DMS153 treated with DMSO at 0.1 percent for 48 hours (cell line): Measurements from ENCODE around the gene KIAA0040.

ENCODE experiments used
- DNase-seq: peaks from one replicate; lab custom pipeline; 2025; ENCODE audit not compliant: unreplicated experiment; lab: John Stamatoyannopoulos, UW

The KIAA0040 gene

DNA sequence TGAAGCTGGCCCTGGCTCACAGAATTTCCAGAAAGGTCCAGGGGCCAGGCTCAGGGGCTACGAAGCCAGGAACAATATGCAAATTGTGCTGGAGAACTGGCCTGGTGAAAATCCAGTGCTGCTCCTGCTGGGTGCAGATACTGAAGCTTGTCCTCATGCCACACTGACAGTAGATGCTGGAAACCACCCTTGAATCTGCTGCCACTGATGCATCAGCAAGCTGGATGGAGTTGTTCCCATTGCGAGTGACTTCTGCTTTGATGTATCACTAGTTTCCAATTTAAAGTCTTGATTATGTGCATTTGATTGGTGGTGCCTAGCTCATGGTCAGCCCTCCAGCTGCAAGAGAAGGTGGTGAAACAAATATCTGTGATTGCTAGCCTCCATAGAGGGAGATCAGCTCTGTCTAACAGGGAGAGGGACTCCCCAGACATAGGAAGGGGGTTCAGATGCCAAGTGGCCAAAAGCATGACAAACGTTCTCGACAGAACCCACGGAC is 11.0 kb upstream of the KIAA0040 start:
- no peak for DNase-seq

DNA sequence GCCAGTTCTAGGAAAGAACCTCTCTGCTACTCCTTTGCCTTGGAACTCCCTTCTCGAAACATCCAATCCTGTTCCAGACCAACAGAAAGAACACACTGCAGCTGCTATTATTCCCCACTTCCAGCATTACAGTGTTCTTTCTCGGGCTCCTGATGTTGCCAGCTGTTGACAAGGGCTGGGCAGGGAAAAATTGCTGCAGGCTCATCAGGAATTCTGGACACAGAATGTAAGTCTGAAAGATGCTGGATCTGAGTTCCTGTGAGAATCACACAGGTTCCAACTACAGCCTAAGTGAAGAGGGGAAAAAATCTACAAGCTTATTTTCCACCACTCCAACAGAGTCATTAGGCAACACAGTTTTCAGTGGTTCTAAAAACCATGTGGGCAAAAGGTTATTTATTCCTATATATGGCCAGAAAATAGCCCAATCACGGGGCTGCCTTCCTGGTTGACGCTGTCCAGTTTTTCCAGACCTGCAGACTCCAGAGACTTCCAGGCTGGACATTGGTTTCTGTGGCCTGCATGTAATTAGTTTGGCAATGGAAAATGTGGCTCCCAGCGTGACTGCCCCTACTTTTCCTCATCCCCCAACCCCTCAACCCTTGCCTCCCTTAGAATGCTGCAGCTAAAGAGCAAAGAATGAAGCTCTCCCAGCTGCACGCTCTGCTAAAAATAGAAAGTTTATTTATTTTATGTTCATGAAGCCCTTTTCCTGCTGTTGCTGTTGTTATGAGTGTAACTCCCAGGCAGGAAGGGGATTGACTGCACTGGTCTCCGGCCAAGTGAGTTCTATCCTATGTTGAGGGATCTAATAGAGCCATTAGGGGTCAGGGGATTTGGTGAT is 8.3 kb upstream of the KIAA0040 start:
- DNase-seq = peak; percentile 66

DNA sequence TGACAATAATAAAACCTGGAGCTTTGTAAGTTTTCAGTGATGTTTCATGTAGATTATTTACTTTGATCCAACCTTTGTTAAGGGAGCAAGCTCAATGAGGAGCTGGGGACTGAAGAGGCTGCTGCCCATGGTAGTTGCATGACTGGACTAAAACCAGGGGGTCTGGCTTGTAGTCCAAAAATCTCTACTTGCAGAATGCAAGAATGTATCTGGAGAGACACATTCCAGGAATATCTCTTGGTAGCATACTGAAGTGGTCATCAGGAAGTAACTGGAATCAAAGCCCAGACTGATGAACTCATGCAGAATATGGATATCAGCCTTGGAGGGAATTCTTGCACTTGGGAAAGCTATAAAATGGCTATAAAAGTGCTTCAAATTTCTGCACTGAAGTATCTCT is 5.8 kb upstream of the KIAA0040 start:
- DNase-seq = no peak

DNA sequence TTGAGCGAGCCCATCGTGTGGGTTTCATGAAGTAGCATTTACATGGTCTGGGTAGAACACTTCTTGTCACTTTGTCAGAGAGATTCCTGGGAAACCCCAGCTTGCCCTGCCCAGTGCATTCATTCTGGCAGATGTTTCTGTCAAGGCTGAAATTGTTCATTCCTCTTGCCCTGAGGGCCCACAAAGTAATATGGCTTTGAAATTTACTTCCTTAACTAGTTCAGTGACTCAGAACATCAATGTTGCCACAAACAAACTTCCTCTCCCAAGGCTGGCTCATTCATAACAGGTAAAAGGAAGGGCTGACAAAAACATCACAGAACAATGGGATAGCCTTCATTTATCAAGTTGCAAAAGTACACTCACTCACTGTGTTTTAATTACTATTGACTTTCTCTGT is 5.0 kb upstream of the KIAA0040 start:
- no peak for DNase-seq

DNA sequence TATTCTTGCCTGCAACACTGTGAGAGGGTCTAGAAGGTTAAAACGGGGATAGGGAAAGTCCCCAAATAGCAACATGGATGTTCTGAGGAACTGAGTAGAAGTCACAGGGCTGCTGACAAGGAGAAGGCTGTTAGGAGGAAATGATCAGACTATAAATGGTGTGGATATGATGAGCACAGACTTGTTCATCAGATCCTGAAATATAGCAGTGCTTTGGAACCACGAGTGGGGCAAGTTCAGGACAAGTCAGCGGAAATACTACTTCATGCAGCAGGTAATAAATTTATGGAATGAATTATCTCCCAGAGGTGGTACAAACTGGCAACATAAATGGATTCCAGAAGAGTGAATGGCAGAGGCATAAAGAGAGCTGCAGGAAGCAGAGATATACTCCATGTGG is 3.2 kb upstream of the KIAA0040 start:
- no peak for DNase-seq

DNA sequence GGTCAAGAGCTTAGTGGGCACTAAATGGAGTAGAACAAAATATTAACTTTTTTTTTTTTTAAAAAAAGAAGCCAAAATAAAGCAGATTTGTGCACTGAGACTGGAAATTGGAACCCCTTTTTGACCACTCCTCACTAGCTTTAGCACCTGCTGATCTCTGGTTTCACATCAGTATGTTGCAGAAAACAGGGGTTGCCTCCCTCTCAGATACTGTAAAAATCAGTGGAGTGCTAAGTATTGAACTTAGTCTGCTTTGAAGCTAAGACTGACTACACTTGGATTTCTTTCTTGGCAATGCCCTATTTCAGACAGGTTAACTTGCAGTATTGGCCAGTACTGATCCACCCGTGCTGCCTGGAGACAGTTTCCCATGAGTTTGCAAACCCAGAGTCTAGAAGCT is 2.7 kb upstream of the KIAA0040 start:
- no peak for DNase-seq

DNA sequence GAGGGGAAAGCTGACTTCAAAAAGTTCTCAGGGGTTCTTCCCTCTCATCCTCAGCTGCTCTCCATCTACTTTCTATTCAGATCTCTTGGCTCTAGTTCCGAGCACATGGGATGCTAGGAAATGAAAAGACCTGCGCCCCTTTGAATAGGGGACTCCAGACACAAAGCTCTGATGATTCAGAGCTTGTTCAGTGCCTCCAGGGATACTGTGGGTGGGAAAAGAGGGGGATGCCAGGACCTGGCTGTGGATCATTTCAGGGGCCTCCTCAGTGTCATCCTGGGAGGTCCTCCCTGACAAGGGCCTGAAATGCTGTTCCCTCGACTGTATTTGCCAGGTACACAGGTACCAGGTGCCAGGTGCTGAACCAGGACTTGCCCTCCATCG is 943 bp upstream of the KIAA0040 start:
- no peak for DNase-seq

DNA sequence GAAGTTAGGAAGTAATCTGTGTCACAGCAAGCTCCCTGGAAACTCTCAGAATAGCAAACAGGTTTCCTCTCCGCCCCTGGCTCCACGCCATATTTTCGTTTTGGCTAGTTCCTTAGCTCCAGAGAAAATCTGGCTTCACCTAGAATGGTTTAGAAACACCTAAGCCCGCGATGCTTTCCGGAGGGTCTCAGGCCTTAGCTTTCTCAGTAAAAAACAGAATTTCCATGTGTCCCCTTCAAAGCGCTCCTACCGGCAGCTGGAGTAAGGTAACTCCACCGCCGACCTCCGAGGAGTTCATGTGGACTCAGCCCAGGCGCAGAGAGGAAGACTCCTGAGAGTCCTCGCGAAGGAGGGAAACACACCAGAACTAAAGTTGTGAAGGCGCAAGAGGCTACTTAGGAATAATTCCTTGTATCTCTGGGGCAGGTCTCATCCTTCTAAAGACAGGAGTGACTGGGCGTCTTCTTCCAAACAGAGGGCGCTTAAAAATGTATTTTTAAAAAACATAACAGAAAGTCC is 406 bp downstream of the KIAA0040 start:
- peak; percentile 69 for DNase-seq

DNA sequence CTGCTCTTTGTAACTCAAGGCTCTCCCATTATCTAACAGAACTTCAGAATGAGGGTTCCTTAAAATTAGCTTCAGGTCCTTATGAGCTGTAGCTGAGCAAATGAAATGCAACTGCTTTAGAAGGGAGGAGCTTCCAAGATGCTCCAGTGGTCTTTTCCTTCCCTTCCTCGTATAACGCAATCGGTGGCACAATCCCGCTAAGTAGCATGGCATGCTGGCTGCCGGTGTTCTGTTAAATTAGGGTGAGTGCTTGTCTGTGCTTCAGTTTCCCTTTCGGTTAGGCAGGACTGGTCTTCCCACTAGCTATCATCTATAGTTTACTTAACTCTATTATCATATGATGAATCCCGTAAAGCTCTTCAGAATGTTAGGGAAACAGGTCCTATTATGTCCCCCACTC is 917 bp downstream of the KIAA0040 start:
- DNase-seq = no peak

DNA sequence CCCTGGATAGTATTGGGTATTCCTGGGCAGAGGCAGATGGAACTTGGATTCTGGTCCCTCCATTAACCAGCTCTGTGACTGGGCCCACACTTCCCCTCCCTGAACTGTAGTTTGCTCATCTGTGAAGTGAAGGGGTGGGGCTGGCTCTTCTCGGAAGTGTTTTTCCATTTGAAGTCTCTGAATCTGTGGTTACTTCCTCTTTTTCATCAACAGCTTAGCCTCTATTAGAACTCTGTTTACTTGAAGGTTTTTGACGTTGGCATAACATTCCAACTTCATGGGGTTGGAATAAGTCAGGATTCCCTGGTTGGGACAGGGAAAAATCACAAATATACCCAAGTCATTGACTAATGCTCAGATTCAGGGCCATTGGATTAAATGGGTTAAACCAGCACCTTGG is 3.6 kb downstream of the KIAA0040 start:
- DNase-seq = no peak

DNA sequence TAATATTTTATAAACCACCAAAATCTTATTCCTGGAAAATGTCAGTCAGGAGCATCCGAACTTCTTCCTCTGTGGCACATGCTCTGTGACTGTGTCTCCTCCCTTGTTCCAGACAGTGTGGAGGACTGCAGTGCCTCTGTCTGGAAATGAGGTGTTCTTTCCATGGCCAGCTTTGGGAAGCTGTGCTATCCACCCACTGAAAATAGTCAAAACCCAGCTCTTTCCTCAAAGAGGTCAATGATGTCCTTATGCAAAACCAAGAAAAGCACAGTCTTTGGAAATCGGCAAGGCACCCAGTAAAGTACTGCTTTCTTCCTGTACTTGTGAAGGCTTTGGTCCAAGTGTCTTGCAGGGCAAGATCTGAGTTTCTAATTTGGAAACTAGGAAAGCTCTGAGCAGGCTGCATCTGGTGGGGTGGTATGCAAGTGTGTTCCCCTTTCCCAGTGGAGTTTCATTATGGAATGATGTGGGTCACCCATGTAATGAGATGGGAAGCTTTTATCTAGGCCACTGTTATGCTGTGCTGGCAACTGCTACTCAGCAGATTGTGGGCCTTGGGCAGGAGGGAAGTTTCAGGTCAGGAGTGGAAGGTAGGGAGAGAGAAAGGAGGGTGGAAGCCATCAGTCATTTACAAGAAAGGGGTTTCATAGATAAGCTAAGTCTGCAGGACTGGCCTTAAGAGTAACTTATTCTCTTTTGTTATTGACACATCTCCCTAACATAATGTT is 6.0 kb downstream of the KIAA0040 start:
- DNase-seq = no peak

DNA sequence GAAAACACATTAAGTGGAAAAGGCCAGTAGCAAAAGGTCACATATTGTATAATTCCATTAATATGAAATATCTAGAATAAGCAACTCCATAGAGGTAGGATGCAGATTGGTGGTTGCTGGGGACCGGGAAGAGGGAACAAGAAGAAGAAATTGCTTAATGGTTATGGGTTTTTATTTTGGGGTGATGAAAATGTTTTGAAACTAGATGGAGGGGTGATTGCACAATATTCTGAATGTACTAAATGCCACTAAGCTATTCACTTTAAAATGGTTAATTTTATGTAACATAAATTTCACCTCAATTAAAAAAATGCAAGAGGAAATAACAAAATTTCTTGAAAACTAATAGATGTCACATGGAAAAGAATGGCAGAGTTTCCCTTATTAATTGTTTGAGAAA is 6.7 kb downstream of the KIAA0040 start:
- DNase-seq = no peak

DNA sequence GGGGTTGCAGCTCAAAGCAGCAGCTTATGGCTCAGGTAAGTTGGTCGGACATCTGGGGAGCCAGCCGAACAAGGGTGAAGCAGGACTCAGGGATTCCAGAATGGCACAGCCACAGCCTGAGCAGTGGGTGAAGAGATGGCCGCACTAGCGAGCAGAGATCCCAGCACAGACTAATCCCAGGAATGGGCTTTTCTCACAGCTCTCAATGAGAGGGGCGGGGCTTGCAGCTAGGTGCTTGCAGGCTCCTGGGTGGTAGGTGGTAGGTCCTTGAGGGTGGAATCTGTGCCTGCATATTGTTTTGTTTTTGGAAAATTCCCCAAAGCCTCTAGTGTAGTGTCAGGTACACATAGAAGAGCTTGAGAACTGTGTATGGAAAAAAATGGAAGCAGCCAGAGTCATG is 9.0 kb downstream of the KIAA0040 start:
- DNase-seq = no peak

DNA sequence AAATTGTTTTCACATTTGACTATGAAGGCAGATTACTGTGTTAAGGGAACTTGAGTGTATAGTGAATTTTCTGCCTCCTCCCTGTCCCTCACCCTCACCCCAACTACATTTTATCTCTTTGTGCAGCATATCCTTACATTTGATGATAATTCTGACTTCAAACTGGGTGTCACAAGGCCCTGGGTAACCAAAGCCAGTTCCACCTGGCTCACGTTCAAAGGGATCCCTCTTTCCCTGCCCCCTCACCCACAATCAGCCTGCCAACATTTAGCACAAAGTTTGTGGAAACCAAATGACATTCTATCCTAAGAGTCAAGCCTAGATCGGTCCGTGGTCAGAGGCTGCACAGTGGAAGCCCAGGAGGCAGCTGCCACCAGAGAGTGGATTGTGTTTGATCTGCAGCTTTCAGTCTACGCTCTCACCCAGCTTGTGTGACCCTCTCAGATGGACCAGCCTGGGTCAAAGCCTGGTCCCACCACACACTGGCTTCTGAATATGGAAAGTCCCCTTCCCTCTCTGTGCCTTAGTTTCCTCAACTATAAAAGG is 10.3 kb downstream of the KIAA0040 start:
- DNase-seq = no peak

DNA sequence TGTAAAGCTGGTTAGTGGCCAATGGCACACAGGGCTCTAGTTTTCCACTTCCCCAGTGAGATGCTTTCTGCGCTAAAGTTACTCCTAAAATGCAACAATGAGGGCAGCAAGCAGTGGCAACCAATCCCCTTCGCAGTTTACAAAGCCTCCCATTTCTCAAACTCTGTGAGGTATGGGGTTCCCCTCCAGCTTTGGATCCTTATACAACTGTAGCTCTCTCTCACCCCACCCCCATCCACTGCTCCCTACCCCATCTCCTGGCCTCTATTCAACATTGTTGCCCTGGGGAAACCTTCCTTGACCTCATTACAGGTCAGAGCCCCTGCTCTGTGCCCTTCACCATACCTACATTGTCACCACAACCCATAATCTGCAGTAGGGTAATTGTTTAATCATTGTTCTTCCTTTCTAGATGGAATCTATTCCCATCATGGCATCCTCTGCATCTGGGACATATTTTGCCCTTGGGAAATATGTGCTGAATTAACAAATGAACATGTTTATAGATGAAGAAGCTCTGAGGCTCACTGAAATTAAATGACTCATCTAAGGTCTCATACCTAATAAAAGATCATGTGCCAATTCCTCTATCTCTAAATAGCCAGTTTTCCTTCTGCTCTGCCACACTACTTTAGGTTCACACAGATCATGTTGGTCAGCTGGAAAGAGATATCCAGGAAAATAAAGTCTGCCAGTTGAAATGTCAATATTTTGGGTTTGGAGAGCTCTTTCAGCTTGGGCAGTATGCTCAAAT is 12.6 kb downstream of the KIAA0040 start:
- no peak for DNase-seq

DNA sequence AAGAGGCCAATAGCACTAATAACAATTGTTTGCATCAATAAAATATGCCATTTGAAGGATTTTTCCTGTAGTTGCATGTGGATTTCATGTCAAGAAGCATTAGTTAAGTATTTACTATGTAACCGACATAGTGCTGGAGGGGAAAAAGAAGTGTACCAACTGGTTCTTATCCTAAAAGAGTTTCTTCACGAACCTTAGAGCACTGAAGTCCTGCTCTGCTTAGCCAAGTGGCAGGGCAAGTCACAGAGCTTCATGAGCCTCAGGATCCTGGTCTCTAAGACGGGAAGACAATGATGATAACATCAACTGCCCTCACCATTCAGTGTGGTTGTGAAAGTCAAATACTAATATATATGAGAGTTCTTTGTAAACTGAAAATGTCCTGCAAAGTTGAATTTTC is 14.1 kb downstream of the KIAA0040 start:
- no peak for DNase-seq

DNA sequence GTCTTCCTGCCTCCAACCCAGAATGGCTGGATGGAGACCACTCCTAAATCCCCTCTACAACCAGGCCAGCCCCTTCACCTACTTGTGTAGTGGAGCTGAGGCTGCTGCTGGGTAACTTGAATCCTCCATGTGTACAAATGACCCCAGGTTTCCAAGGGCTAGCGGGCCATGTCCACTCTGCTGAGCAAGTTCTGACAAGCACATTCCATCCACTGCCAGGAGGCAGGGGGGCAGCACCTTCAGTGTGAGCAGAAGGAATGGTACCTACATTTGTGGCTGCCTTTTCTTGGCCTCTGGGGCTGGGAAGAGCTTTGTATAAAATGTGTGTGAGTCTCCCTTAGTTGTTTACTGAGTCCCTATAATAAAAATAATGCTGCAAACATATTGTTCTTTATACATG is 14.5 kb downstream of the KIAA0040 start:
- DNase-seq = no peak

DNA sequence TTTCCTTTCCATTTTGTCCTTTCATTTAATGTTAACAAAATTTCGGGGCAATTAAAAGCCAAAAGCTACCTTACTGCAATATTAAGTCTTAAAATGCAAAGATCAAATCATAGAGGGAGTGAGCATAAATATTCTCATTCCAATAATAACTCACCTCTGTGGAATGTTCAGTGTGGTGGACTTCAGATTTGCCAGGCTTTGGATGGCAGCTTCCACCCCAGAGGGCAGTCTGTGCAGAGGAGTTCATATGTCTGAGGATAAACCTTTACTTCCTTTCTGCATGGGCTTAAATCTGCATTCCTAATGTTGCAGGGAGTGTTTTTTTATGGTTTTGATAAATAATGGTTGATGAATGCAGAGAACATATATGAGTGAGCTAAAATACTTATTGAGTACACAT is 16.3 kb downstream of the KIAA0040 start:
- no peak for DNase-seq

DNA sequence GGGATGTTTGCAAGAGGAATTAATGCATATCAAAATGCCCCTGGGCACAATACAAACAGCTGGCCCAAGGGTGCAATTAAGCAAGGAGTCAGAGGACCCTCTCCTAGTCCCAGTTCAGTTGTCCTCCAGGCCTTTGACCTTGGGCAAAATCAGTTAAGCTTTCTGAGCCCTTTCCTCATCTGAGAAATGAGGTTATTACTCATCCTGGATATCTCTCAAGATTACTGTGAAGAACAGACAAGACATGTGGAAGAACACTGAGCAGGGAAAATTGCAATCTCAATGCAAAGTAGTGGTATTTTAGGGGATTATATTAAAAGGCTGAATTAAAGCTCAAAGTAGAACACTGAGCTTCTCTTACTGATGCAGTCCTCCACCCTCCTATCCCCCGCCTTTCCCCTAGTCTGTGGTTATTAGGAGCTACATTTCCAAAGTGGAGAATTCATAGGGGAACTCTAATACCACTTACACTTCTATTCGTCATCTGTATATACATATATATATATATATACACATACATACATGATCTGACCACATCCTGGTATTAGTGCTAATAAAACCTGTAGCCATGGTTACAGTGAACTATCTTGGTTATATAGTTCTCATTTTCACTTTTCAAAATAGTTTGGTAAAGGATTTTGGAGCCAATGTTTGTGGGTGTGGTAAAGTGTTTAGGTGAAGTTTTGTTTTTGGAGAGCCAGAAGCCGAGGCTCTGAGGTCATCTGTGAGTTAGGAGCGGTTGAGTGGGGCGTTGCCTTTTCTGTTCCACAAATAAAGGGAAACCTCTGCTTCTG is 18.1 kb downstream of the KIAA0040 start:
- DNase-seq = no peak

DNA sequence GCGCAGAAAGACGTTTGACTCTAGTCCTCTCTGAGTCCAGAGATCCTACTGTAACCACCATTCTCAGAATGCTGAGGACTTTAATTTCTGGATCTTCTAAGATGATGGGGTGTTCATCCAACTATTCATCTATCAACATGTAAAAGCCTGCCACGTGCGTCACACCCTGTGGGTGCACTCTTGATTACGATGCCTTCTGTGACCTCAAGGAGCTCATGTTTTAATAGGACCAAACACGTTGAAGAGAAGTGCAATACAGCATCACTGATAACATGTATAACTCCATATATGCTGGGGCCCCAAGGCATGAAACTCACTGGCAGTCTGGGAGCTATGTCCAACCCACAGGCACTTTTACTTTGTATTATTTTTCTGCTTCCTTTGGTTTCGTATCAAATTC is 19.0 kb downstream of the KIAA0040 start:
- no peak for DNase-seq
